Keratinocyte (primary cell): Measurements from ENCODE around the gene SP140L.
"Not testable (repeated sequence)": the region's sequence is repeated elsewhere in the genome, so short reads cannot be mapped to it uniquely, and the experiment has no call there.

Experiments used
- CTCF ChIP-seq, 3 experiments: IDR thresholded peaks in 1 of 3; conservative IDR thresholded peaks in 1 of 3; optimal IDR thresholded peaks in 1 of 3; 2 replicates in 2 of 3; 3 replicates in 1 of 3; pipeline versions ENCODE3 to v1.5.1; 2011; ENCODE audit warnings: low read length in 3 of 3, mild to moderate bottlenecking in 3 of 3, moderate library complexity in 2 of 3, control low read depth in 1 of 3, inconsistent platforms in 1 of 3; ENCODE audit not compliant: insufficient read depth in 2 of 3; ENCODE audit errors: extremely low read depth in 1 of 3
- EZH2 ChIP-seq: IDR thresholded peaks from one replicate; pipeline ENCODE4 v1.6.1; 2012; ENCODE audit warnings: inconsistent platforms, mild to moderate bottlenecking, low read length, moderate library complexity

GRCh38 chr2:230439121-230439520 is 112.1 kb downstream of the SP140L start:
- not testable (repeated sequence) for TF ChIP-seq CTCF (optimal IDR thresholded peaks at IDR 0.05 in 1 of 3, IDR thresholded peaks at IDR 0.05 in 1 of 3, conservative IDR thresholded peaks at IDR 0.05 in 1 of 3; ENCODE audit: extremely low read depth in 1 of 3, insufficient read depth in 2 of 3, low read length in 3 of 3); EZH2
